Memory B cell (primary cell): Measurements from ENCODE around the gene UBAC2.
"Not testable (repeated sequence)": the region's sequence is repeated elsewhere in the genome, so short reads cannot be mapped to it uniquely, and the experiment has no call there.

ENCODE experiments used
- ATAC-seq: fragments of 150-1000 bp; cut with Tn5 transposase; 2 replicates; pipeline ENCODE4 v1.10.0; 2021; ENCODE audit warnings: low read depth, mild to moderate bottlenecking, moderate library complexity
- DNase-seq, 2 donors: peaks; one replicate each; pipeline ENCODE4 v3.0.0; 2022; ENCODE audit warnings: low spot score in 2 of 2
- H3K27ac Mint-ChIP-seq: one replicate; pipeline ENCODE4 v1.8.0; 2022; ENCODE audit warnings: mild to moderate bottlenecking, moderate library complexity, mixed read lengths
- H3K27me3 Mint-ChIP-seq: one replicate; pipeline ENCODE4 v1.8.0; 2022; ENCODE audit warnings: mixed read lengths
- H3K36me3 Mint-ChIP-seq: one replicate; pipeline ENCODE4 v1.8.0; 2022; ENCODE audit warnings: mild to moderate bottlenecking, mixed read lengths
- H3K4me1 Mint-ChIP-seq: one replicate; pipeline ENCODE4 v1.8.0; 2022; ENCODE audit warnings: mixed read lengths
- H3K4me3 Mint-ChIP-seq: one replicate; pipeline ENCODE4 v1.8.0; 2022; ENCODE audit warnings: mild to moderate bottlenecking, moderate library complexity, mixed read lengths
- H3K9me3 Mint-ChIP-seq: one replicate; pipeline ENCODE4 v1.8.0; 2022; ENCODE audit warnings: mixed read lengths

UBAC2 gene

DNA sequence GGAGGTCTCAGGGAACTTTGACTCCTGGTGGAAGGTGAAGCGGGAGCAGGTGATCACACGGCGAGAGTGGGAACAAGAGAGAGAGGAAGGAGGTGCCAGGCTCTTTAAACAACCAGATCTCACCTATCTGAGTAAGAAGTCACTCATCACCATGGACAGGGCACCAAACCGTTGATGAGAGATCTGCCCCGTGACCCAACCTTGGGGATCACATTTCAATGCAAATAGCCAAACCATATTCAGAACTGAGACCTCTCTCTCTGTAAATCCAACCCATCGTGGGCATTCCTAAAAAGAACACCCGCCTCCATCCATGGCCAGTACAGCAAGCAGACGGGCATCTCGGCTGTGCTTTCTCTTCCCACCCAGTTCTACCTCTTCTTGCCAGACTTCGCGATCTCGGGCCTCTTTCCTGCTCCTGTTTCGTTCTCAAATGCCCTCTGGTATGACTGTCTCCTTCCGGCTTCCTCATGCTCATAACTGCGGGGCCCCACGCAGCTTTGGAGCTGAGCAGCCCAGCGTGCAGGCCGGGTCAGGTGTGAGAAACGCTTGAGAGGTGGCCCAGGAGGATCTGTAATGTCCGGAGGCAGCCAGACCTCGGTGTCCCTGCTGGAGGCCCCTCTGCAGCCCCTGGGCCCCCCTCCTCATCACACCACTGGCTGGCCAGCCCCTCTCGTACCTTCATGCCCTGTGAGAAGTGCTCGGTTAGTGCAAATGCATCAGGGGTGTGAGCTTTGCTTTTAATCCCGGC is 203.5 kb downstream of the UBAC2 start:
- H3K4me3 Mint-ChIP-seq: no peak overlapping the region
- H3K9me3 Mint-ChIP-seq: peaks cover 2% of the 10 kb centered on the region
- peaks cover 13% of the 10 kb centered on the region for H3K4me1 Mint-ChIP-seq
- DNase-seq (no peak), ATAC-seq (no peak)
- H3K36me3 Mint-ChIP-seq: peaks cover 2% of the 10 kb centered on the region
- no peak overlapping the region for H3K27ac Mint-ChIP-seq
- H3K27me3 Mint-ChIP-seq: no peaks in the 10 kb centered on the region

DNA sequence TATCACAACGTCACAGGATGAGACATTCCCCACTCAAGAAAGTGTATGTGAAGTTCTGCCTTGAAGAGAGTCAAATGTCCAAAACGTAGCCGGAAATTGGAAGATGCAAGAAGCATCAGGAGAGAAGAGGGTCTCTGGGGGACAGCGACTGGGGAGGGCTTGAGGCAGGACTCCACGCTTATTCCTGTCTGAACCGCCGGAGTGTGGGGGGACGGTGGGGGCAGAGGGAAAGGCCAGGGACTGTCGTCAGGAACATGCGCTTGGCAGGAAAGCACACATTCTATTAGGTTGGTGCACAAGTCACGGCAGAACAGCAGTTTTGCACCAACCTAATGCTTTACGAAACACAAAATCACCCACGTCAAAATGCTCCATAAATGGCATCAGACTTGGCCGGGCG is 205.3 kb downstream of the UBAC2 start:
- Mint-ChIP-seq H3K4me1 (peaks cover 12% of the 10 kb centered on the region), H3K36me3 (peaks cover 2% of the 10 kb centered on the region), H3K4me3 (no peak overlapping the region), H3K9me3 (peaks cover 2% of the 10 kb centered on the region), H3K27ac (no peak overlapping the region), H3K27me3 (no peaks in the 10 kb centered on the region)
- ATAC-seq (no peak), DNase-seq (no peak)

DNA sequence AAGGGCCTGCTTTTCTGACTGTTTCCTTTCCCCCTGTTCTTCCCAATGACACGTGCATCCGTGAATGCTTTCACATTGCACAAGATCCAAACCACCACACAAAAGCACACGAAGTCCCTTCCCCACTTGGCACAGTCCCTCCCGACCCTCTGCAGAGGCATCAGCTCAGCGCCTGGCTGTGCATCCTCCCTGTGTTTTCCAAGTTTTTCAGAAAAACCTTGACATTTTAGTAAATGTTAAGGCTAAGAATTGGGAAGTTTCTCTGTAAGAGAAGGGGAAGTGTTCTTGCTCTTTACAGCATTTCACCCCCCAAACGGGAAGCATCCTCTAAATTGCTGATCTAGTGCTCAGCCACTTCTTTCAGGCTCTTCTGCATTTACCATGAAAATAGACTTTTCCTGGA is 206.1 kb downstream of the UBAC2 start:
- Mint-ChIP-seq H3K4me1 (peaks cover 13% of the 10 kb centered on the region), H3K36me3 (peaks cover 2% of the 10 kb centered on the region), H3K27me3 (no peaks in the 10 kb centered on the region), H3K9me3 (peaks cover 2% of the 10 kb centered on the region), H3K4me3 (peak overlapping the region; percentile 54), H3K27ac (no peak overlapping the region)
- no peak for ATAC-seq
- no peak for DNase-seq

DNA sequence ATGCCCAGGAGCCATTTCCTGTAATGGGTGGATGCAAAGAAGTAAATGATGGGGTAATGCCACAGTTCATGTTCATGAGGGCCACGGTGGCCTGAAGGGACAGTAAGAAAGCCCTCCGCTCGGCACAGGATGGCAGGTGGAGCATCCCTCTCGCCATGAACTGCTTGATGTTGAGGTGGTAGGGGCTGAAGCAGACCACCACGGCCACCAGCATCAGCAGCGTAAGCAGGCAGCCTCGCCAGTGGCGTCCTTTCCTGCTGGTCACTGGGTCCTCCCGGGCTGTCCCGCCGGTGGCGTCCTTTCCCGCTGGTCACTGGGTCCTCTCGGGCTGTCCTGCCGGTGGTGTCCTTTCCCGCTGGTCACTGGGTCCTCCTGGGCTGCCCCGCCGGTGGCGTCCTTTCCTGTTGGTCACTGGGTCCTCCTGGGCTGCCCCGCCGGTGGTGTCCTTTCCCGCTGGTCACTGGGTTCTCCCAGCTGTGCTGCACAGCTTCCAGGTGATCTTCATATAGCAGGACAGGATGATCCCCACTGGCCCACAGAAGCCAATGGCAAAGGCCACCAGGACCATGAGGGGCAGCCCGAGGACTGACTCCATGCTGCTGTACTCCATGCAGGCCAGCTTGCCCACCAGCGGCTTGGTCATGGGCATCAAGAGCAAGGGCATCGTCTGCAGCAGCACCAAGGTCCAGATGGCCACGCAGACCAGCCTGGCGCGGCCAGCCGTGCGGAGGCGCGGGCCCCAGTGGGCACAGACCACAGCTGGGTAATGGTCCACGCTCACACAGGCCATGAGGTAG is 207.4 kb downstream of the UBAC2 start:
- DNase-seq: no peak
- no peak for ATAC-seq
- no peak overlapping the region for H3K27ac Mint-ChIP-seq
- H3K4me1 Mint-ChIP-seq: peaks cover 13% of the 10 kb centered on the region
- H3K36me3 Mint-ChIP-seq: no peaks in the 10 kb centered on the region
- H3K9me3 Mint-ChIP-seq: no peaks in the 10 kb centered on the region
- H3K27me3 Mint-ChIP-seq: no peaks in the 10 kb centered on the region
- no peak overlapping the region for H3K4me3 Mint-ChIP-seq

DNA sequence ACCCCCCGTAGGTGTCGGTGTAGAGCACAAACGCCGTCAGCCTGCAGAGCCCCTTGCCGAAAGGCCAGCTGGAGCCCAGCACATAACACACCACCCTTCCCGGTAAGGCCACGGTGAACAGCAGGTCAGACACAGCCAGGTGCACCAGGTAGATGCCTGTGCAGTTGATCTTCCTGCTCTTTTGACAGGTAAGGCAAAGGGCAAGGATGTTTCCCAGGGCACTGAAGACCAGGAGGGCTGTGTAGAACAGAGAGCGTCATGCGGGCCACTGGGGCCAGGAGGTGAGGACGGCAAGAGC is 208.0 kb downstream of the UBAC2 start:
- H3K4me3 Mint-ChIP-seq: no peak overlapping the region
- DNase-seq (no peak), ATAC-seq (no peak)
- H3K27ac Mint-ChIP-seq: no peak overlapping the region
- H3K4me1 Mint-ChIP-seq: peaks cover 13% of the 10 kb centered on the region
- H3K27me3 Mint-ChIP-seq: no peaks in the 10 kb centered on the region
- no peaks in the 10 kb centered on the region for H3K36me3 Mint-ChIP-seq
- no peaks in the 10 kb centered on the region for H3K9me3 Mint-ChIP-seq

DNA sequence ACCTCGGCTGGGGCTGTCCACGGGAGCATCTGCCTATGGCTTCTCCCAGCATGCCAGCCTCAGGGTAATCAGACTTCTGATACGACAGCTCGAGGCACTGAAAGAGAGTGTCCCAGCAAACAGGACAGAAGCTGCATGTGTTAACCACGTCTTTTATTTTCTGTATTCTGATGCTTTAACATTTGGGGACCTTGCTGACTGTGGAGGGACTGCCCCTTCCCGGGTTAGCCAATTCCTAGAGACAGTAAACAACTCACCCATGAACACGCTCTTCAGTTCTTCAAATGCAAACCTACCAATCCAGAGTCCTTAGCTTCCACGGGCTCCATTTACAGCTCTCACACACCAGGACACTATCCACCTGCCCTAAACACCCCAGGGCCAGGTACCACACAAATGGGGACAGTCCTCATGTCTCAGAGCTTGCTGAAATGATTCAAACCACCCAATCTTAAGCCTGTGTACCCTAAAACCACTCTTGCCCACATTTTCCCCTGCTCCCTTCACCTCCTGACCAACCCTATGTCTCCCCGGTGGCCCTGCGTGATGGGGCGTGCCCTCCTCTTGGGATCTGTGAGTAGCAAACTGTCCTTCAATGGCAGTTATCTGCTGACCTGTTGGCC is 208.9 kb downstream of the UBAC2 start:
- H3K27ac Mint-ChIP-seq, H3K9me3 Mint-ChIP-seq, H3K4me3 Mint-ChIP-seq, ATAC-seq, H3K36me3 Mint-ChIP-seq, H3K27me3 Mint-ChIP-seq, DNase-seq: not testable (repeated sequence)
- H3K4me1 Mint-ChIP-seq: peaks cover 13% of the 10 kb centered on the region

DNA sequence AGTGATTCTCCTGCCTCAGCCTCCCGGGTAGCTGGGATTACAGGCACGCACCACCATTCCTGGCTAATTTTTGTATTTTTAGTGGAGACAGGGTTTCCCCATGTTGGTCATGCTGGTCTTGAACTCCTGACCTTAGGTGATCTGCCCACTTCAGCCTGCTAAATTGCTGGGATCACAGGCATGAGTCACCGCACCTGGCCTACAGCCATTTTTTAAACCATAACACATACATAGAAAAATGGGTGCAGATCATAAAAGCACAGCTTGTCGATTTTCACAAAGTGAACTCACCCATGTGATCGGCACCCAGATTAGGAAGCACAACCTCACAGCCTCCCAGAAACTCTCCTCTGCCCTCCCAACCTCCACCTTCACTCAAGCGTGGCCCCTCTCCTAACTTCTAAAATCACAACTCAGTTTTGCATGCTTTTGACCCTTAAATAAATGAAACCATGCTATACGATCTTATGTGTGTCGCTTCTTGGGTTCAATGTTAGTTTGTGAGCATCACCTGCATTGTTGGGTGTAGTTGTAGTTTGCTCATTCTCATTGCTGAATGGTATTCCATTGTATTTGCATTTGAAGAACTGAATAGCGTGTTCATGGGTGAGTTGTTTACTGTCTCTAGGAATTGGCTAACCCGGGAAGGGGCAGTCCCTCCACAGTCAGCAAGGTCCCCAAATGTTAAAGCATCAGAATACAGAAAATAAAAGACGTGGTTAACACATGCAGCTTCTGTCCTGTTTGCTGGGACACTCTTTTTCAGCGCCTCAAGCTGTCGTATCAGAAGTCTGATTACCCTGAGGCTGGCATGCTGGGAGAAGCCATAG is 210.2 kb downstream of the UBAC2 start:
- not testable (repeated sequence) for H3K36me3 Mint-ChIP-seq, ATAC-seq, DNase-seq, H3K27ac Mint-ChIP-seq, H3K27me3 Mint-ChIP-seq, H3K9me3 Mint-ChIP-seq, H3K4me3 Mint-ChIP-seq
- peaks cover 12% of the 10 kb centered on the region for H3K4me1 Mint-ChIP-seq

DNA sequence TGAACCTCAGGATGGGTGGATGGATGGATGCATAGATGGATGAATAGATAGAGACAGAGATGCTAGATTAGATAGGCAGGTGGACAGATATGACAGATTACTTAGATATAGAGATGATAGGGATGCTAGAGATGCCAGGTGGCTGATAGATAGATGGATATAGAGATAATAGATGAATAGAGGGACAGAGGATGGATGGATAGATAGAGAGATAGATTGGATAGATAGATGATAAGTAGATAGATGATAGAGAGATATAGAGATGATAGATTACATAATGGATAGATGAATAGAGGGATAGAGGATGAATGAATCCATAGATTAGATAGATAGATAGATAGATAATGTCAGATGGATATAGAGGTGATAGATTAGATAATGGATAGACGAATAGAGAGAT is 212.2 kb downstream of the UBAC2 start:
- DNase-seq (no peak), ATAC-seq (no peak)
- Mint-ChIP-seq H3K36me3 (no peaks in the 10 kb centered on the region), H3K4me1 (peaks cover 3% of the 10 kb centered on the region), H3K27ac (no peak overlapping the region), H3K4me3 (no peak overlapping the region), H3K27me3 (no peaks in the 10 kb centered on the region), H3K9me3 (no peaks in the 10 kb centered on the region)

DNA sequence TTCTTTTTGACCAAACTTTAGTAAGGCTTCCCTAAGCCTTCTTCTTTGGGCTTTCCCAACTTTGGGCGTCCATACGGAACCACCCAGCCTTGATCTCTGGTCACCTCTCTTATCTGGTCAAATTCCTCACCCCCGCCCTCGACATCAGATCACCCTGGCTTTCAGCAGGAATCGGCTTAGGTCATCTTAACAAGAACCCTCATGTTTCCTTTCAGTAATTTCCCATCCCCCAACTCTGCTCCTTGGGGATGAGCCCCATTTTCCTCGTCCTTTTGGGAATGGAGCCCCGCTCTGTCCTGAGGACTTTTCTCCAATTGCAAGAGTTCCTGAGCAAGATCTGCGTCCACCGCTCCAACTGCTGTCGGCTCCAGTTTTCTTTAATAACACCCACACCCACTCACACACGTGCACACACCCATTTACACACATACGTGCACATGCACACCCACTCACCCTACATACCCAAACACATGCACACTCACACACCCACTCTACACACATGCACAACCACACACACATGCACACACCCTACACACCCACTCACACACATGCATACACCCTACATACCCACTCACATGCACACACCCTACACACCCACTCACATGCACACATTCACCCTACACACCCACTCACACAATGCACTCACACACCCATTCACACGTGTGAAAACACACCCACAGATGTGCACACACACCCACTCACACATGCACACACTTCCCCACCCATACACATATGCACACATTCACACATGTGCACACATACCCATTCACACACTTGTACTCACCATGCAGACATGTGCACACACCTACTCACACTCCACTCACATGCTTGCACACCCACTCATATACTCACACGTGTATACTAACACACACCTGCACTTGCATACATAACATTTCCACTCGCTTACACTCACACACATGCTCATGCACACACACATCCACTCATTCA is 213.7 kb downstream of the UBAC2 start:
- H3K4me1 Mint-ChIP-seq: peaks cover 3% of the 10 kb centered on the region
- ATAC-seq (no peak), DNase-seq (no peak)
- no peaks in the 10 kb centered on the region for H3K27me3 Mint-ChIP-seq
- no peak overlapping the region for H3K4me3 Mint-ChIP-seq
- no peak overlapping the region for H3K27ac Mint-ChIP-seq
- no peaks in the 10 kb centered on the region for H3K36me3 Mint-ChIP-seq
- no peaks in the 10 kb centered on the region for H3K9me3 Mint-ChIP-seq

DNA sequence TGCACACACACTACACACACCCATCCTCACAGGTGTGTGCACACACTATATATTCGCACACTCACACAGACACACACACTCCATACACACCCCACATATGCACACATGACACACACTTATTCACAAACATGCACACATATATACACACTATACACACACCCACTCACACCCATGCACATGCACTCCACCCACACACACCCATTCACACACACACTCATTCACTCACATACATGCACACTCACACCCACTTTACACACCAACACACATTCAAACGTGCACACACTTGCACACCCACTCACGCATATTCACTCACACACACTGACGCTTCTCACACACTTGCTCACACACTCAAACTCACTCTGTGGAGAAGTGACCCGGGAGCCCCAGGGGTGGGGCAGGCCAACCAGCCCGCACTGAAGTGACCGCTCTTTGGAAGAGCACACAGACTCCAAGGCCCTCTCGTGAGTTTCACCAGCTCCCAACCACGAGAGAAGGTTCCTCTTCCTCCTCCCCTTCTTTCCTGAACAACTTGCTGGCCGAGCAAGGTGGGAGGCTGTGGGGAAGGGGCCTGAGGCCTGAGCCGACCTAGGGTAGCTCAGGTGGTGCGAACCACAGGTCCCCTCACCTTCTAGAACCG is 214.5 kb downstream of the UBAC2 start:
- H3K9me3 Mint-ChIP-seq: no peaks in the 10 kb centered on the region
- peaks cover 9% of the 10 kb centered on the region for H3K4me1 Mint-ChIP-seq
- ATAC-seq: no peak
- no peak overlapping the region for H3K4me3 Mint-ChIP-seq
- DNase-seq: no peak
- no peaks in the 10 kb centered on the region for H3K36me3 Mint-ChIP-seq
- H3K27ac Mint-ChIP-seq: no peak overlapping the region
- H3K27me3 Mint-ChIP-seq: no peaks in the 10 kb centered on the region

DNA sequence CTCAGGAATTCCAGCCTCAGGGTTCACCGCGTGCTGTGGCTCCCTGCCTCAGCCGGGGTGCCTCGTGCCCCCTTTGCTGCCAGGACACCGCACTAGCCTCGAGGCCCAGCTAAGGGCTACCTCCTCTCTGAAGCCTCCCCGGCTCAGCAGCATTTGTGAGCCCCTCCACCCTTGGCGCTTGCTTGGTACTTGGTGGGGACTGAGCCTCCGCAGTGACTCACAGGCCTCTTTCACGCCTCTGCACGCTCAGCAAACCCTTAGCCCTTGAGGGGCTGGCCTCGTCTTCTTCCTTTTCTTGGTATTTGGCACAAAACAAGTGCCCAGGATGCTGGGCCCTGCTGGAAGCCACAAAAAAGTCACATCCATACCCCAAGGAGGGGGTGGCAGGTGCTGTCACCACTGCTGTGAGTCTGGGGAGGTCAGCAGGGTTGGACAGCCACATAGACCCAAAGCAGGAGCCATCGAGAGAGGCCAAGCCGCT is 215.2 kb downstream of the UBAC2 start:
- DNase-seq: no peak
- H3K4me3 Mint-ChIP-seq: no peak overlapping the region
- ATAC-seq: no peak

DNA sequence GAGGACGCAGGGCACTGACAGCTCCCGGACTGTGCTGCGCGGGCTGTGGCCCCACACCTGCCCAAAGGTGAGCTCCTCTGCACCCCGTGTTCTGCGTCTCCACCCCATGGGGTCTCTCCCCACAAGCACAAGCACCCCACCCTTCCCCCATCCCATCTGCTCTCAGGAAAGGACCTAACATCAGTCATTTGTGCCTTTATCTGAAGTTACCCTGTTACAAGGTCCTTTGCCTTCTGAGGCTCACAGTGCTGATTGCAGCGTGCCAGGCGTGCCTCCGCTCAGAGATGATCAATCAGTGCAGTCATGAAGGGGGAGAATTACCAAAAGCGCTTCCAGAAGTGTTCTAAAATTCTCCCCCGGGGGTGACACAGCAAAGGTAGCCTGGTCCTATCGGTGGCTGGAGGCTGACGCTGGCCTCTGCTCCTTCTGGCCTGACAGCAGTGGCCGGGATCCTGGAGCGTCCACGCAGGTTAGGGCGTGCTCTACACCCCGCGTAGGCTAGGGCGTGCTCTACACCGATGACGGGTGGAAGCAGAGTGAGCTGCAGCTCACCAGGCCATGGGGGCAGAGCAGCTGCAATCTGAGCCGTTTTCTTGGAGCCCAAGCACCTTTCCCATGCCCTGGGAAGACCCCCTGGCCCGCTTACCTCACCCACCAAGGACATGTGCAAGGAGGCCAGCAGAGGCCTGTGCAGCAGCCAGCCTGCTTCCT is 215.9 kb downstream of the UBAC2 start:
- H3K27ac Mint-ChIP-seq: no peak overlapping the region
- ATAC-seq: no peak

More for the DNA sequence above, 215.2 kb downstream of the UBAC2 start:
- Mint-ChIP-seq H3K27ac (no peak overlapping the region), H3K9me3 (no peaks in the 10 kb centered on the region), H3K36me3 (no peaks in the 10 kb centered on the region), H3K27me3 (no peaks in the 10 kb centered on the region), H3K4me1 (peaks cover 14% of the 10 kb centered on the region)

More for the DNA sequence above, 215.9 kb downstream of the UBAC2 start:
- Mint-ChIP-seq H3K27me3 (no peaks in the 10 kb centered on the region), H3K9me3 (no peaks in the 10 kb centered on the region), H3K4me1 (peaks cover 17% of the 10 kb centered on the region), H3K4me3 (no peak overlapping the region), H3K36me3 (no peaks in the 10 kb centered on the region)
- no peak for DNase-seq
